GM21526 (cell line): ENCODE results near the gene COX20.

Experiments used
- ATAC-seq: cut with Tn5 transposase; IDR thresholded peaks from one replicate; pipeline ENCODE4 v1.9.1; 2021; ENCODE audit warnings: moderate library complexity; ENCODE audit not compliant: unreplicated experiment, low FRiP score

COX20 gene

GRCh38 chr1:244850099-244850852 is 14.8 kb downstream of the COX20 start:
- ATAC-seq = no peak

GRCh38 chr1:244850896-244851295 is 15.4 kb downstream of the COX20 start:
- ATAC-seq = no peak

GRCh38 chr1:244851546-244852231 is 16.2 kb downstream of the COX20 start:
- ATAC-seq = no peak

- no peak for ATAC-seq
These were observed 17.2 kb downstream of the COX20 start for GRCh38 chr1:244852694-244853093.

- no peak for ATAC-seq
These were observed 18.7 kb downstream of the COX20 start for GRCh38 chr1:244854166-244854565.

- ATAC-seq = no peak
These were observed 19.6 kb downstream of the COX20 start for GRCh38 chr1:244854865-244855578.

GRCh38 chr1:244857761-244858160 is 22.3 kb downstream of the COX20 start:
- no peak for ATAC-seq

- ATAC-seq = no peak
These were observed 22.9 kb downstream of the COX20 start for GRCh38 chr1:244858357-244858756.

- ATAC-seq = no peak
These were observed 24.6 kb downstream of the COX20 start for GRCh38 chr1:244860078-244860477.

- no peak for ATAC-seq
These were observed 25.6 kb downstream of the COX20 start for GRCh38 chr1:244860914-244861610.

- ATAC-seq = no peak
These were observed 26.2 kb downstream of the COX20 start for GRCh38 chr1:244861683-244862082.

GRCh38 chr1:244862354-244862698 is 26.9 kb downstream of the COX20 start:
- no peak for ATAC-seq

- ATAC-seq = peak; percentile 52
These were observed 27.4 kb downstream of the COX20 start for GRCh38 chr1:244862699-244863490.

- peak; percentile 19 for ATAC-seq
These were observed 28.2 kb downstream of the COX20 start for GRCh38 chr1:244863491-244864252.

GRCh38 chr1:244864253-244865027 is 29.0 kb downstream of the COX20 start, which contains the start of gene HNRNPU:
TSS of gene HNRNPU (minus strand) at chr1:244864543. CDS start at chr1:244864307, 236 bp downstream.
- ATAC-seq = peak; percentile 63

GRCh38 chr1:244865028-244865371 is 29.5 kb downstream of the COX20 start:
- no peak for ATAC-seq

- no peak for ATAC-seq
These were observed 30.4 kb downstream of the COX20 start for GRCh38 chr1:244865820-244866219.

- ATAC-seq = no peak
These were observed 30.9 kb downstream of the COX20 start for GRCh38 chr1:244866355-244866754.
